Measurements from ENCODE around the gene CDH4.
A peak's percentile ranks its signal among the peaks of the same experiment; 100 is the strongest.

Gene CDH4

DNA sequence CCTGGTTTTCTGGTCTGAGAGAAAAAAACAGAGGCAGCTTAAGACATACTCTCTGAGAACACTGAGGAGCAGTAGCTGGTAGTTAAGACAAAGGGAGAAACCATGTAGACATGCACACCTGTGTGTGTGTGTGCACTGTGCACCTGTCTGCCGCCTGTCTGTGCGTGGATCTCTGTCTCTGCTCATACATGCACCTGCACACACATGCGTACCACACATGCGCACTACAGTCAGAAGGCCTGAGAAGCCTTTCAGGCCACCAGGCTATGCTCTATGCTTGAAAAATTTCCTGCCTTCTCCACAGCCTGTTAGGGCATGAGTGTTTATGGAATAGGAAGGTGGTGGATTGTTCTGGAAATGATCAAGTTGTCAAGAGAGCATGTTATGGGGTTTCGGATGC is 103.5 kb downstream of the CDH4 start:
- DNase-seq: no peak

DNA sequence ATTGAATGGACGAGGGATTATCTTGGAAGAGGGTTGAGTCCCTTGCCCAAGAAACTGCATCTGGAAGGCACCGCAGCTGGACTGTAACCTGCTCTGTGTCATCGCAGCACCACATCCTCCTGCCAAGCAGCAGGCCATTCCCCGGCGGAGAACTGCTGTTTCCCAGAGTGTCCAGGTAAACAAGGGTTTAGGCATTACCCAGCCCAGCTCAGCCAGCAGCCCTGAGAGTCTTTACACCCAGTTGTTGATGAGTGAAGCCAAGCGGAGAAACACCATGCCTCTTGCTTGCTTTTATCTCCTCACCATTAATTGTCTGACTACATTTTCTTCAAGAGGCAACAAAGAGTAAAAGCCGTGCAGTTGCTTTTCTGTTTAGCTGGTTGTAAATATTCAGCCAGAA is 104.1 kb downstream of the CDH4 start:
- no peak for DNase-seq

GRCh38 chr20:61357119-61357518 is 105.1 kb downstream of the CDH4 start:
- no peak for DNase-seq

DNA sequence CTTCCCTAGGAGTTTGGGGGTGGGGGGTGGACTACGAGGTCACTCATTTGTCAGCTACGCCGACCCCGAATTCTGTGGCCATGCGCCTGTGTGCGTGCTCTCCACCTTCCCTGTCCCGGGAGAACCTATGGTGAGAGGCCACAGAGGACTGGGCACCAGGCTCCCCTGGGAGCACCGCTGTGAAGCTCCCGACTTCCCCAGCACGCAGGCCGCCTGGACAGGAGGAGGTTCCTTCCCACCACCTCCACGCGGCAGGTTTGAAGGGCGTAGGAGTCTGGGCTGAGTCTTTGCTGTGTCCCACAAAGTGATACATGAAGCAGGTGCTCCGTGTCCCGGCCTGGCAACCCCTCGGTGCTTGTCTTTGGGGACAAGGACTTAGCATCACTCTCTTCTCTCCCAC is 107.2 kb downstream of the CDH4 start:
- no peak for DNase-seq

DNA sequence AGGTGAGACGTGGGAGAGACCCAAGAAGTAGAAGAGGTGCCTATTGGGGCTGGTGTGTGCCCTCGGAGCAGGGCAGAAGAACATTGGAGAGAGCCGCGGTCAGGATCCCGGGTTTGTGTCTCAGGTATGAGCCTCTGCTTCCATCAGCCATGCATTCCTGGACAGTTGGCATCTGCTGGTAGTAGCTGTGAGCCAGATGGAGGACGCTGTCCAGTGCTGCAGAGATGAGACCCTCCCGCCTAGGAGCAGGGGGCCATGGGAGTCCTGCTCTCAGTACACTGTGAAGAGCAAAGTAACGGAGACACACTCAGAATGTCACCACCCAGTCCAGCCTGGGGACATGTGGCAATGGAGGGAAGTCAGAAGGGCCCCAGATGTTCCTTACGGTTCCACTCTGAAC is 108.2 kb downstream of the CDH4 start:
- no peak for DNase-seq

GRCh38 chr20:61360940-61361339 is 108.9 kb downstream of the CDH4 start:
- no peak for DNase-seq

- no peak for DNase-seq
Measured at GRCh38 chr20:61361501-61361900, 109.4 kb downstream of the CDH4 start.

DNA sequence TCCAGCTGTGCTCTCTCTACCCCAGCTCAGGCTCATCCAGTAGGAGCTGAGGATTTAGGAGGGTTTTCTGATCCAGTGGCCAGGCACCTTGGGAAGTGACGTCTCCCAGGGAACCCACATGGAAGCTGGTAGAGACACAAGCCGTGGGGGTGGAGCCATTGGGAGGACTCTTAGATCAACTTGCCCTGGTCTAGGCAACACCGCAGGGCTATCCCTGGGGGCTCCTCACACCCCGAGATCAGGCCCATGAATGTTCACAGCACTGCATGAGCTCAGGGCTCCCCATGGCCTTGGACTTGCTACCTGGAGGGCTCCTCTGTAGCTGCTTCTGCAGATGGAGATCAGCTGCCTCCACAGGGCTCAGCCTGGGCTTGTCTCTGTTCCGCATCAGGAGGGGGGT is 112.1 kb downstream of the CDH4 start:
- DNase-seq: no peak

GRCh38 chr20:61366914-61367313 is 114.9 kb downstream of the CDH4 start:
- DNase-seq: no peak

GRCh38 chr20:61369731-61370520 is 117.9 kb downstream of the CDH4 start:
- DNase-seq: no peak

GRCh38 chr20:61370841-61371303 is 118.8 kb downstream of the CDH4 start:
- DNase-seq: peak in 33 of 51 donors; percentile 6 to 77 (median 35)

- no peak for DNase-seq
Measured at GRCh38 chr20:61371501-61372136, 119.6 kb downstream of the CDH4 start.

GRCh38 chr20:61372137-61373054 is 120.3 kb downstream of the CDH4 start:
- no peak for DNase-seq

- no peak for DNase-seq
Measured at GRCh38 chr20:61373055-61373399, 121.0 kb downstream of the CDH4 start.

DNA sequence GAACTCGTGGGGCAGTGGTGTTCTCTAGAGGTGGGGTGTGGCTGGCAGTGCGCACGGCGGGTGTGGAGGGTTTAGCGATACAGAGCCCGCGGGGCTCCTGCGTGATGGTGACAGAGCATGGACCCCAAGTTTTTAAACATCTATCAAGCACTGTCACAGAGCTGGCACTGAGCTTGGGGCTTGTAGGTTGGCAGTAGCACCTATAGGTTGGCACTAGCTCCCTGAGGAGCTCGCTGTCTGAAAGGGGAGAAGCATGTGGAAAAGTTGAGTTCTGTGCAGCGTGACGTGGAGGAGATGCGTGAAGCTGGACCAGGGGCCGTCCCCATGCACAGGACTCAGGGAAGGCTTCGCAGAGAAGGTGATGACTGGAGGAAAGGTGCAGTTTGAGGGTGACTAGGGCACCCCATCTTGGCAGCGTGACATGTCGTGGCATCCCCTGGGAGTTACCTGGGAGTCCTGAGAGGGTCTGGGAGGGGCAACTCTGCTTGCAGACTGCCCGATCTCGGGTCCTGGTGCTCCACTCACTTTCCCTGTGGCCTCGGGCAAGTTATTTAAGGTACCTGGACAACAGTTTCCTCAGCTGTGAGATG is 122.0 kb downstream of the CDH4 start:
- DNase-seq: no peak

DNA sequence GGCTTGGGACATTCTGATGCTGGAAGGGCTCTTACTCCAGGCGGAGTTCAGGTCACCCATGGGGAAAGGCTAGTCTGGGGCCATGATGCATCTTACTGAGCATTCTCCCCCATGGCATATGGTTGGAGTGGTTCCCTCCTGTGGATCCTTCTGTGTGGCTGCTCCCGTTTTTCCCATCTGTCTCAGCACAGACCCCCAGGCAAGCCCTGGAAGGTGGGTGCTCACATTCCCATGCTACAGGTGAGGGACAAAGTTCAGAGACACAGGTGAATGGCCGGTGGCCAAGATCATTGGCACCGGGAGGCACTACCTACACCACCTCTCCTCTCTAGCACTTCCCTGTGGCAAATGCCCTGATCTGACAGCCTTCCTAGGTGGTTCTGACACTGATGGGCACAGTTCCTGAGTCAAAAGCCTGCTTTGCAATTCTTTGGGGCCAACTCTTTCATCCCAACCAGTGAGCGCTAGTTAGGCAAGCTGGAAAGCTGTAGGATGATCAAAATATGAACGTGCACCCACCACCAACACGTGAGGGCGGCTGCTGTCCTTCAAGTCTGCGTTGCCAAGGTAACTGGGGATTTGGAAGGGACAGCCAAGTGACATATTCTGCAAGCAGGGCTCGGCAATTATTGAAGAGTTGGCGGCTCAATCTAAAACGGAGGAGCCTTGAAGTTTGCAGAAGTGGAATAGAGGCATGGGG is 124.6 kb downstream of the CDH4 start:
- no peak for DNase-seq

GRCh38 chr20:61378694-61379355 is 126.8 kb downstream of the CDH4 start:
- no peak for DNase-seq

DNA sequence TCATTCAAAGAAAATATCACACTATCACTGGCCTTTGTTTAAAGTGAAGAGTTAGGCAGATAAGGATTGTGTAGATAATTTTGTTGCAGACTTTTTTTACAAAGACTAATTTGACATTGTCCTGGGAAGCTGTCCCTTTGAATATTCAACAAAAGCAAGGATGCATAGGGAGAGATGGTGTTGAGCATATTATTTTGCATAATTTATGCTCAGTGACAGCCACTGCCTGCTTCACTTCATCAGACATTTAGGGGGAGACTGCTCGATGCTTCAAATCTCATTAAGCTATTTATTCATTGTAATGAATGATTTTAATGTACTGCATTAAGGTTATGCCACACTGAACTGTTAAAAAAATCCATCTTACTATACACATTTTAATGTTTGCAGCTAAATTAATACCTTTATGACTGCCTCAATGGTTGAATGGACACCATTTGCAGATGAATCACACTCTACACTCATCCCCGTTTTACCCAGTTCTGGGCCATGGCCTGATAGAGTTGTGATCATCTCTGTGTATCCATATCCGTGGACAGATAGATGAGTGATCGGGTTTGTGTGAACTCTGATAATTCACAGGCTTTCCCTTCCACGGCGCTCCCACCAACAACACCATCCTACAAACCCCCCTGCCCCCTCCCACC is 128.0 kb downstream of the CDH4 start:
- DNase-seq: no peak

GRCh38 chr20:61380545-61380915 is 128.5 kb downstream of the CDH4 start:
- no peak for DNase-seq

DNA sequence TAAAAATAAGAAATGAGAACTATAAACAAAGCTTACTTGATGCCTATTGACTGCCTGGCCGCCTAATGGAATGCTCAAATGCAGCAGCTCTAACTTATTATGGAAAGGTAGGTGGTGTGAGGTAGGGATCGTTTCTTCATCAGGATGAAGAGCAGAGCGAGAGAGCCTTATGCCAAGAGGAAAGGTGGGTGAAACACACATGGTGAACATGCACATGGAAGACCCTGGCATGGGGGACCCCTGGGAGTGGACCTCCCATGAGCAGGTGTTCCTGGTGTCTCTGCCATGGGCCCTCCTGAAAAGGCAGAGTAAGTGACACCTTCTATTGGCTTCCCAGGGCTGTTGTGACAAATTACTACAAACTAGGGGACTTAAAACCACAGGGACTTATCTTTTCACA is 130.1 kb downstream of the CDH4 start:
- DNase-seq: no peak
